GM13976 (cell line): ENCODE measurements around the gene PGK2.

ENCODE experiments used
- DNase-seq: peaks from one replicate; pipeline ENCODE4 v3.0.0; 2012; ENCODE audit warnings: low spot score
- in situ Hi-C: fragments of 300-500 bp; cut with MboI; formaldehyde crosslinking; loops from one replicate; pipeline ENCODE4 v1.12.0; 2022; ENCODE audit warnings: low sequenced_read_pairs, mixed read lengths, inconsistent platforms; ENCODE audit not compliant: unreplicated experiment
- TF ChIP-seq, protein P1 (sequence below): IDR thresholded peaks from 2 replicates; pipeline ENCODE4 v1.5.1; 2012; ENCODE audit warnings: borderline replicate concordance, mild to moderate bottlenecking; ENCODE audit not compliant: insufficient read depth; ENCODE audit errors: extremely low read depth, missing control alignments, control extremely low read depth

The PGK2 gene

DNA sequence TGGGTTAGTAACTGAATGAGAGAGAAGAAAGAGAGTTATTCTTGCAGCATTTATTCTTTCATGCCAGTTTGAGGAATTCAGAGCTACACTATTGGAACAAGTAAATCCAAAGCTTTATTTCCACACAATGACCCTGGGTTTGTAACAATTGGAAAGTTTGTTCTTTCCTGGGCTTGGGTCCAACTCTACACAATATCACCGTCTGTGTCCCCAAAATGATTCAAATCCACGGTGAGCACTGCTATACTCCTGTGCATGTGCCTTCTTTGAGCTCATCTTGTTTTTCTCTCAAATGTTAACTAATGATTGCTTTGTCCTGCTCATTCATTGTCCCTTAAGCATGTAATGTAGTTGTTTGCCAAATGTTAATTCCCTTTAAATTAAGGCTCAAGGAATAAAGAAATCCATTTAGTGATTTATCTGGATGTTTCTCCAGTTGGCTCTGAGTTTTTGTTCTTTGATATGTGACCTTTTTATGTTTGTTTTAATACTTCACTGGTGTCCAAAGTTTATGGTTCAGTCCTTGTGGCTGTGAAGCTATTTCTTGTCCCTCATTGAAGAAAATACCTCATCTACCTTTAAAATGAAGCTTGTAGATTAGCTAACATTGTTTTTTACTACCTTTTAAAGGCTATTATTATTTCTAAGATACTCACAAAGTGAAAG, 22.4 kb downstream of the PGK2 start:
- in situ Hi-C loops: no loop called here

DNA sequence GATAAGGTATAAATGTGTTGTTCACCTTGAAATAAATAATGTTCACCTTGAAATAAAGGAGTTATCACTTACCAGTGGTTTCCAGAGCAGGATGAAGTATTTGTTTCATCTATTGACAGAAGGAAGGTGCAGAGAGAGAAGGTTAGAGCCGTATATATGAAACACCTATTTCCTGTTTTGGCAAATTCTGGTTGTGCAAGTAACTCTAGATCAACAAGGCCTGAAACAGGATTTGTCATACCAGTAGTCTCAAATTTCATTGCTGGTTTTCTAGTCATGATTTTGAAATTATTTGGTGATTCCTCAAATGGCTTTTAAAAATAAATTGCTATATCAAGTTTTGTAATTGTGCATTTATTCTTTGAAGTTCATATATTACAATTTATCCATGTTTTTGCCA, 42.8 kb downstream of the PGK2 start, which contains the start of gene CRISP3:
TSS of gene CRISP3 (minus strand) at position 130 of the 400 bp plus-strand sequence. CDS start at position 109, 21 bp downstream.
- TF ChIP-seq, protein P1, sequence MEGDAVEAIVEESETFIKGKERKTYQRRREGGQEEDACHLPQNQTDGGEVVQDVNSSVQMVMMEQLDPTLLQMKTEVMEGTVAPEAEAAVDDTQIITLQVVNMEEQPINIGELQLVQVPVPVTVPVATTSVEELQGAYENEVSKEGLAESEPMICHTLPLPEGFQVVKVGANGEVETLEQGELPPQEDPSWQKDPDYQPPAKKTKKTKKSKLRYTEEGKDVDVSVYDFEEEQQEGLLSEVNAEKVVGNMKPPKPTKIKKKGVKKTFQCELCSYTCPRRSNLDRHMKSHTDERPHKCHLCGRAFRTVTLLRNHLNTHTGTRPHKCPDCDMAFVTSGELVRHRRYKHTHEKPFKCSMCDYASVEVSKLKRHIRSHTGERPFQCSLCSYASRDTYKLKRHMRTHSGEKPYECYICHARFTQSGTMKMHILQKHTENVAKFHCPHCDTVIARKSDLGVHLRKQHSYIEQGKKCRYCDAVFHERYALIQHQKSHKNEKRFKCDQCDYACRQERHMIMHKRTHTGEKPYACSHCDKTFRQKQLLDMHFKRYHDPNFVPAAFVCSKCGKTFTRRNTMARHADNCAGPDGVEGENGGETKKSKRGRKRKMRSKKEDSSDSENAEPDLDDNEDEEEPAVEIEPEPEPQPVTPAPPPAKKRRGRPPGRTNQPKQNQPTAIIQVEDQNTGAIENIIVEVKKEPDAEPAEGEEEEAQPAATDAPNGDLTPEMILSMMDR: no peak
- DNase-seq: no peak
- in situ Hi-C loops: no loop called here

More for the DNA sequence above, 22.4 kb downstream of the PGK2 start:
- DNase-seq: no peak
- TF ChIP-seq, protein P1: no peak

DNA sequence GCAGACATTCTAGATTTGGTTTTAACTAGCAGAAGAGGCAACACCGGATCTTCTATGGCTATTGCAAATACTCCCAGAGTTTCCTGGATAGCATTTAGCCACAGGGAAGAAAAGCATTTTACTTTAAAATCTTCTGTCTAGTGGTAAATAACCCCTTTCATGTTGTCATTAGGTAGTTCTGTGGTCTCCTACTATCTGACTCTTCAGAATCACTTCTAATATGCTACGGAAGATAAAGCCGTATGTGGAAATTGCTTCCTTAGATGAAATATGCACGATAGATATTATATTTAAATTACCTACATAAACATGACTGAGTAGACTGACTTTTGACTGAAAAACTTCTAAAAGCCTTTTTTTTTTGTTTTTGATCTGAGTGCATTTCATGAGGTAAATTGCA, 43.7 kb downstream of the PGK2 start:
- TF ChIP-seq, protein P1: no peak
- in situ Hi-C loops: no loop called here
- DNase-seq: no peak

DNA sequence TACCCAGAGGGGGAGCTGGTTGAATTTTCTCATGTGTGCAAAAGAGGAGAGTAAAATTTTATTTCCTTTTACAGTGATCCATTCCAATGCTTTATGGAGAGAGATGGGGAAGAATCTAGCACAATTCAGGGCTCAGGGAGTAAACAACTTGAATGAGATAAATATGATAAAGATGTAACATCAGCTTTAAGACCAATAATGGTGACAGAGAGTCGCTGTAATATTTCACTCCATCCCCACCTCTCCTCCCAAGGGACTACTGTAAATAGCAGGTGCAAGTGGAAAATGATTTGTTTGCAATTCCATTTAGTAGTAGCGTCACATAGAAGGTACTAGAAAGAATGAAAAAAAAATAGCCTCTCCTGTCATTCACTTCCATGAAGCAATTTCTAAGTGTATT, 47.7 kb downstream of the PGK2 start:
- TF ChIP-seq, protein P1: no peak
- no peak for DNase-seq
- in situ Hi-C loops: no loop called here

DNA sequence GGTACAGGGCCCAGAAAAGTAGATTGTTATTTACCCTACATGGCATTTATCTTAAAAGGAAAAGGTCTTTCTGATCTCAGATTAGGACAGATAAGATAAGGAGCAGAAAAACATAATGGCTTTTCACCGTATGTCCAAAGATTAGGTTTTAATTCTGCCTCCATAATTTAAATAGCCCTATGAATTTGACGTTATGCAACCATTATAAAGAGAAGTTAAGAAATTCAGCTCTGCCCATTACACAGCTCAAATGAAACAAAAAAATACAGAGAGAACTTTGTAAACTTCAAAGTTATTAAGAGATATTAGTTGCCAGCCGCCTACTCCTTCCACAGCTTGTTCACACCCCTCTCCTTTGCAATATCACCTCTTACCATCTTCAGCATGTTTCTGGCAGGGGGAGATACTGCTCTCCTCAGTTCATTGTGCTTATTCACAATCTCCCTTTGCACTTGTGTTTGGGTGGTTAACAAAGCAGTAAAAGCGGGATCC, 51.0 kb downstream of the PGK2 start:
- TF ChIP-seq, protein P1: no peak
- DNase-seq: no peak
- in situ Hi-C loops: no loop called here
